SK-N-MC (cell line): ENCODE data around the gene TICAM2.

ENCODE experiments used
- DNase-seq: peaks from one replicate; pipeline ENCODE4 v3.0.0-alpha.2; 2011; ENCODE audit warnings: low read depth, low spot score
- H3K27ac ChIP-seq: fragments of 200-600 bp; sonication (generic); 2 replicates; pipeline ENCODE4 v1.5.1; 2016; ENCODE audit warnings: mixed run types
- H3K36me3 ChIP-seq: fragments of 200-600 bp; sonication (generic); 2 replicates; pipeline ENCODE4 v1.6.1; 2017; ENCODE audit warnings: antibody characterized with exemption, low read length, mixed read lengths; ENCODE audit not compliant: insufficient read depth
- H3K4me3 ChIP-seq: fragments of 200-600 bp; sonication (generic); 2 replicates; pipeline ENCODE4 v1.5.1; 2016
- H3K9ac ChIP-seq: fragments of 200-600 bp; sonication (generic); 2 replicates; pipeline ENCODE4 v1.8.0; 2017; ENCODE audit warnings: mixed run types, mixed read lengths; ENCODE audit not compliant: insufficient read length
- H3K9me3 ChIP-seq: fragments of 200-600 bp; sonication (generic); 2 replicates; pipeline ENCODE4 v1.6.1; 2017; ENCODE audit warnings: low read depth, mild to moderate bottlenecking, antibody characterized with exemption, low read length, moderate library complexity, mixed read lengths
- EZH2 ChIP-seq: fragments of 200-600 bp; sonication (generic); IDR thresholded peaks from one replicate; pipeline ENCODE4 v1.6.1; 2017; ENCODE audit warnings: antibody characterized with exemption
- FOXP2 ChIP-seq: optimal IDR thresholded peaks from 2 replicates; pipeline ENCODE3; 2011; ENCODE audit warnings: mild to moderate bottlenecking, moderate library complexity; ENCODE audit not compliant: insufficient read depth; ENCODE audit errors: extremely low read length, control extremely low read depth
- POLR2AphosphoS5 ChIP-seq: IDR thresholded peaks from 2 replicates; pipeline ENCODE4 v1.6.1; 2012; ENCODE audit warnings: mild to moderate bottlenecking, low read depth, low read length, borderline replicate concordance

TICAM2 gene

DNA sequence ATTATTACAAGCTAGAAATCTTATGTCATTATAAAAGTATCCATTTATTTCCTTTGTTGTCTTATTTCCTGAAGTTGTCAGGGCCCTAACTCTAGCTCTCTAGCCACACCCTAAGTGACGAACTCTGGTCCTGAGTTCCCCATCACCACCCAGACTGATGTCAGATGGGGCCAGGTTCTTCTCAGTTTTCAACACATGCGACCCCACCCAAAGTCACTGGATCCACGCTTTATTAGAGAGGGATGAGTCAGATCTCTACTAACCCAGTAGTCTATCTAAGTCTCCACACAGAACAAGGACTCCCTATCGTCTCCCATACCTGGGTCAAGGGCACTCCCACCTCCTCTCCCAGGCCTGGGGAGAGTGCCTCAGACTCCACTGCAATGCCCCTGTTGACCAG, 50.9 kb downstream of the TICAM2 start:
- TF ChIP-seq FOXP2 (no peak), POLR2AphosphoS5 (no peak), EZH2 (no peak)
- H3K9me3 ChIP-seq = no peaks in the 10 kb centered on the region
- H3K9ac ChIP-seq = no peak overlapping the region
- no peak overlapping the region for H3K4me3 ChIP-seq
- DNase-seq = no peak
- no peaks in the 10 kb centered on the region for H3K36me3 ChIP-seq
- no peak overlapping the region for H3K27ac ChIP-seq

DNA sequence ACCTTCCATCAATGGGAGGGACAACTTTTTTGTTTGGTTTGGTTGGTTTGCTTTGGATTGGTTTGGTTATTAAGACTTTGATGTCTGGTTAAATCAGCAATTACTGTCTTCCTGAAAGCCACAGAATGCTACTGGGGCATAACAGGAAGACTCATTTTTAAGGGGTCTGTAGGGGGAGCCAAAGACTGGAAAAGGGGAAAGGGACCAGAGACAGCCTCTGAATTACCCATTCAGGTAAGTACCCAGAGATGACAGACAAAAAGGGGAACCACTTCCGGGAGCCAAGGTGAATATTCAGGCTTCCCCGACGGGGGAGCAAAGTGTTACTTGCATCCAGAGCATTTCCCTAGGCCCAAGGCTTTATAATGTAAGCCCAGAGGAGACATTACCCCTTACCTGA, 53.1 kb downstream of the TICAM2 start:
- no peak overlapping the region for H3K9ac ChIP-seq
- no peaks in the 10 kb centered on the region for H3K36me3 ChIP-seq
- peaks cover 9% of the 10 kb centered on the region; the same call in 1 of the 2 replicates for H3K9me3 ChIP-seq
- H3K27ac ChIP-seq = no peak overlapping the region
- no peak for TF ChIP-seq EZH2
- TF ChIP-seq FOXP2 = no peak
- TF ChIP-seq POLR2AphosphoS5 = no peak
- DNase-seq = no peak
- H3K4me3 ChIP-seq = no peak overlapping the region

DNA sequence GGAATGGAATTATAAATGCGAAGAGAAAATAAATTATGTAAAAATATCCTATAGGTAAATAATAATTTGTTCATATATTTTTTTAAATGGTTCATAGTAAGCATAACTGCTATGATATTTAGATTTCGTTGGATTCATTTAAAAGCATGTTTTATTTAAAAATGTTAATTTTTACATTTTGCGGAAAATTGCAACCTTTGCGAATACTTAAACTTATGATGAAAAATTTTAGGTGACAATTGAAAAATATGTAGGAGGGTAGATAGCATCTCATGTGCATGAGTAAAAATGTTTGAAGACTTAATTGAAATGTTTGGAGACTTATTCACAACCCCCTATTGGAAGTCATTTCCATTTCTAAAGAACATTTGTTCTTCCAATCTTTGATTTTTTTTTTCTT, 53.6 kb downstream of the TICAM2 start:
- TF ChIP-seq POLR2AphosphoS5 = no peak
- TF ChIP-seq EZH2 = no peak
- no peak for TF ChIP-seq FOXP2
- Histone ChIP-seq H3K9ac (no peak overlapping the region), H3K9me3 (peaks cover 9% of the 10 kb centered on the region; the same call in 1 of the 2 replicates), H3K36me3 (no peaks in the 10 kb centered on the region), H3K27ac (no peak overlapping the region), H3K4me3 (no peak overlapping the region)
- no peak for DNase-seq

DNA sequence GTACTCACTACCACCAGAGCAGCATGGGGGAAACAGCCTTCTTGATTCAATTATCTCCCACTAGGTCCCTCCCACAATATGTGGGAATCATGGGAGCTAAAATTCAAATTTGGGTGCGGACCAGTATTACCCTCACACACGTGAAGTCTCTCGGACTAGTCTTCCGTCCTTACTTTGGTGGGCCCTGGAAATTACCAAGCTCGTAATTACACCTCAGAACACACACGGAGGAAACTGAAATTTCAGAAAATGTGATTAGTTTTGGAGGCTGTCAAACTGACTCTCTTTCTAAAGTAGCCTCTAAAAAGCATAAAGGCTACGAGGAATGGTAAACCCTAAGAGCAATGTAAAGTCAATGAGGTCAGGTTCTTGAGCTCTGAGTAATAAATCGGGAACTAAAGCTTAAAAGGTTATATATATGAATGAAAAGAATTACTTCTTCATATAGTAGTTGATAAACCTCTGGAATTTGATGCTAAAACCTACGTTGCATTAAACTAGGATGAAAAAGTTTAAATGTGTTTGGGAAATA, 56.9 kb downstream of the TICAM2 start:
- TF ChIP-seq EZH2 (no peak), FOXP2 (no peak), POLR2AphosphoS5 (no peak)
- H3K9me3 ChIP-seq = peaks cover 9% of the 10 kb centered on the region; the same call in 1 of the 2 replicates
- peak overlapping the region; percentile 92 for H3K27ac ChIP-seq
- peak overlapping the region; percentile 87 for H3K4me3 ChIP-seq
- no peak for DNase-seq
- peaks cover 26% of the 10 kb centered on the region for H3K36me3 ChIP-seq
- peak overlapping the region; percentile 79 for H3K9ac ChIP-seq

DNA sequence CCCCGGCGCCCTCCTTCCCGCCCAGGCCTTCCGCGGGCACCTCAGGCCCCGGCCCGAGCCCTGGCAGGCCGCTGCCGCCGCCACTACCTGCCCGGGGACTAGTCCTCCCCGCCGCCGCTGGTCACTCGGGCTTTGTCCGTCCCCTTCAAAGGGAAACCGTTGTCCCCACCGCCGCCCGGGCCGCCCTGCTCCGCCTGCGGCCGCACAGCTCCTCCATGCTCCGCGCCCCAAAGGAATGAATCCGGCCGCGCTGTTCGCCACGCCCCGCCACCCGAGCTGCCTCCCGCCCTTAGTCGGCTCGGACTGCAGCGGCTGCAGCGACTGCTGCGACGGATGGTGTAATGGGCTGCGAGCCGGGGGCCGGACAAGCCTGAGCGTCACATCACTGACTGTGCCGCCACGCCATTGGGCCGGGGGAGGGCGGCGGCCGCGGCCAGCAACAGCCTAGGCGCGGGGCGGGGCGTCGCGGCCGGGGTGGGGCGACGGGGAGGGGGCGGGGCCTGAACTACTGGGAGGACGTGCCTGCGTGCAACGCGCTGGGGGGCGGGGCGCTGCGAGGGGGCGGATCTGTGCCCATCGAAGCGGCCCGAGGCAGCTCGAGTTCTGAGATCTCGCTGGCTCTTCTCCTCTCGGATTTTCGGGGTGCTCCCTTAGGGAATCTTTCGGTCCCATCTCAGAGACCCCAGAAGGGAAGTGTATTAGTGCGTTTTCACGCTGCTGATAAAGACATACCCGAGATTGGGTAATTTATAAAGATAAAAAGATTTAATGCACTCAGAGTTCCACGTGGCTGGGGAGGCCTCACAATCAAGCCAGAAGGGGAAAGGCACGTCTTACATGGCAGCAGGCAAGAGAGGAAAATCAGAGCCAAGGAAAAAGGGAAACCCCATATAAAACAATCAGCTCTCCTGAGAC, 57.6 kb downstream of the TICAM2 start, which contains the start of gene FEM1C:
TSS of gene FEM1C (minus strand) at position 340 of the 915 bp plus-strand sequence. CDS start 1,282 bp downstream, outside the sequence.
- Histone ChIP-seq H3K9me3 (peaks cover 9% of the 10 kb centered on the region; the same call in 1 of the 2 replicates), H3K9ac (peak within 1 kb of the TSS; percentile 93), H3K4me3 (peak within 1 kb of the TSS; percentile 87), H3K27ac (peak within 1 kb of the TSS; percentile 92), H3K36me3 (peaks cover 33% of the 10 kb centered on the region)
- peak; percentile 60 for DNase-seq
- TF ChIP-seq POLR2AphosphoS5 (peak; percentile 96), FOXP2 (no peak)

DNA sequence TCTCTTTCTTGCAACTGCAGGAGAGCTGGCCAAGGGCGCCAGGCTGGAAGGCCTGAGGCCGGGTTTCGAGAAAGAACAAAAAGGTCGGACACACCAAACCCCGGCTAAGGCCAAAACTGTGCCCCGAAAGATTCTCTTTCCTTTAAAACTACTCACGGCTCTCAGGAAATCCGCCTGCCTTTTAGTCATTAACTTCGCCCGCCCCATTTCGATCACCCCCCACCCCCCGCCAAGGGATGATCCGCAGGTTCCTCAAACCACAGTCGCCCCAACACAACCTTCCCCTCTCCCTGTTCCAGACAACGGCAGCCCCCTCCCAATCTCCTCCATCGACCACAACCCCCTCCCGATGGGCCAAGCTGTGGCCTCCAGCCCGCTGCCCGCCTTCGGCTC, 58.2 kb downstream of the TICAM2 start:
- H3K4me3 ChIP-seq = peak overlapping the region; percentile 87
- DNase-seq = no peak
- no peak for TF ChIP-seq FOXP2
- TF ChIP-seq POLR2AphosphoS5 = no peak
- no peak for TF ChIP-seq EZH2
- peak overlapping the region; percentile 93 for H3K9ac ChIP-seq
- peaks cover 40% of the 10 kb centered on the region for H3K36me3 ChIP-seq
- peaks cover 9% of the 10 kb centered on the region; the same call in 1 of the 2 replicates for H3K9me3 ChIP-seq
- H3K27ac ChIP-seq = peak overlapping the region; percentile 82

DNA sequence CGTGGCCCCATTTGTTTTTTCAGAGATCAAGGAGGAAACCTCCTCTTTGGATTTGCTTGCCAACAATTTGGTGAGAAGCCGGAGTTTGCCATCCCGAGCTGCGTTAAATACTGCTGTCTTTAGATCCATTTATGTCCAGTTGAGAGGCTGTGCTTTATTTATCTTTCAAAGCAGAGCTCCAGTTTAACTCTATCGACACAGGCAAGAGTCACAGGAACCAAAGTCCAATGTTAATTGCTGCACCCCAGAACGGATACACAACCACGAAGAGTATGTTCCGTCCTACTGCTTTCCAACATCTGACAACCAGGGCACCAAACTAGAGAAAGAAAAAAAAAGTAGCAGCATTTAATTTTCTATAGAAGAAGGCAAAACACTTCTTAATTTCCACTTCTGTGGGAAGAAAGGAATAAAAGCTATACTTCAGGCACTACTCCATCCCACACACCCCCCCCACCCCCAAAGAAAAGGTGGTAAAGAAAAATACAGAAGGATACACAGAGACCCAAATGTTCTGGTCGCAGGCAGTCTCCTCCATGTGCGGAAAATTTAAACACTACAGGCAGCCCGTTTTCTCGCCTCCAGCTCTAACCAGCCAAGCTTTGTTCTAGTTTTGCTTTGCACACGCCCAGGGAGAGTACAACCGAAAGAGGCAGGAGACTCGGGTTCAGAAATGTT, 58.8 kb downstream of the TICAM2 start:
- no peak for TF ChIP-seq FOXP2
- TF ChIP-seq EZH2 = no peak
- no peak for TF ChIP-seq POLR2AphosphoS5
- Histone ChIP-seq H3K27ac (peak overlapping the region; percentile 82), H3K4me3 (peak overlapping the region; percentile 87), H3K36me3 (peaks cover 45% of the 10 kb centered on the region), H3K9ac (peak overlapping the region; percentile 93), H3K9me3 (peaks cover 9% of the 10 kb centered on the region; the same call in 1 of the 2 replicates)
- DNase-seq = no peak

DNA sequence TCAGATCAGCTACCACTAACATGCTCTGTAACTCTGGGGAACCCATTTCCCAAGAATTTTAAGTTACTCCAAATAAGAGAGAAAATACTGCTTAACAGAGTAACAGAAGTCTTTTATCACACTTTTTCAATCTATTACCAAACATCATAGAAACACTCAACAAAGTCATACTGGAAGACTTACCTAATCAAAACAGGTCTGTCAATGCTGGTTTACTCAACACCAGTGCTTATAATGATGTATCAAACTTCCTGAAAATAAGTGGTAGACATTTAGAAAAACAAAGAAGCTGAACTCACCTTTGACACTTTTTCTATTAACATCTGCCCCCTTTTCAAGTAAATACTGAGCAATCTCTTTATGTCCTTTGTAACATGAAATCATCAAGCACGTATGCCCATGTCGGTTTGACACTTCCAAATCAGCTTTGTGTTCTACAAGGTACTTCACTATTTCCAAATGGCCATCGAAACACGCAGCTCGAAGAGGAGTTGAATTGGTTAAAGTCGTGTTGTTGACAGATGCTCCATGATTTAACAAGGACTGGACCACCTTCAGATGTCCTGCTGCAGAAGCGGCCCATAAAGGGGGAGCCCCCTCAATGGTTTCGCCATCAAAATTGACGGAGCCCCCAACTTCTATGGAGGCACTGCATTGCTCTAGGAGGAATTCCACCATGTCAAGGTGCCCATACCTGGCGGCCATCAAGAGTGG, 59.5 kb downstream of the TICAM2 start:
- no peak for TF ChIP-seq POLR2AphosphoS5
- Histone ChIP-seq H3K27ac (no peak overlapping the region), H3K9me3 (peaks cover 9% of the 10 kb centered on the region; the same call in 1 of the 2 replicates), H3K36me3 (peaks cover 52% of the 10 kb centered on the region), H3K9ac (peak overlapping the region; percentile 93), H3K4me3 (peak overlapping the region; percentile 87)
- DNase-seq = no peak
